ENCODE results near the gene ARHGAP8. TPM values are rescaled to one million over a fixed set of nuclear protein-coding genes. Genes with fewer than 3 reads are reported as not detected.

The ARHGAP8 gene
- polyA plus RNA-seq, 1 donor, result 16.2 TPM

DNA sequence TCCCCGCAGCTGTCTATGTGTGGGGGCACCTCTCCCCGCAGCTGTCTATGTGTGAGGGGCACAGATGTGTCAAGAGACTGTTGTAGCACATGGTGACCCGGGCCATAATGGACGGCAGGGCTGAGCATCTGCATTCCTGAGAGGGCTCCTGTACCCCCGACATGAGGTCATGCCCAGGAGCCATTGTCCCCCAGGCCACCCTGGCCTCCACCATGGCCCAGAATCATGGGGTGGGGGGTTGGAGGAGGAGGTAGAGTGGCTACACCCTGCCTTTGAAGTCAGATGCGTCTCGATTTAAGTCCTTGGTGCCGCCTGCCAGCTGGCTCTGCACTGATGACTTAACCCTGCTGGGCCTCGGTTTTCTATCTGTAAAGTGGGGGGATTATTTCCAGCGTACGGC lies 49.1 kb downstream of the ARHGAP8 start:
- no peak for DNase-seq
- Histone ChIP-seq H3K27me3 (ENCODE audit: control insufficient read depth, insufficient read depth, low read length) (no peaks in the 10 kb centered on the region), H3K4me3 (ENCODE audit: low read length) (no peak overlapping the region), H3K36me3 (ENCODE audit: control insufficient read depth, insufficient read depth, low read length) (no peaks in the 10 kb centered on the region), H3K9me3 (ENCODE audit: control insufficient read depth, low read depth, low read length) (no peaks in the 10 kb centered on the region), H3K4me1 (ENCODE audit: control insufficient read depth, insufficient read depth, low read length) (no peaks in the 10 kb centered on the region), H3K27ac (ENCODE audit: low read length) (no peak overlapping the region)
- no CpG with 5 or more reads among the region's 11 CpGs for WGBS (ENCODE audit: insufficient coverage, low lambda C conversion rate)

DNA sequence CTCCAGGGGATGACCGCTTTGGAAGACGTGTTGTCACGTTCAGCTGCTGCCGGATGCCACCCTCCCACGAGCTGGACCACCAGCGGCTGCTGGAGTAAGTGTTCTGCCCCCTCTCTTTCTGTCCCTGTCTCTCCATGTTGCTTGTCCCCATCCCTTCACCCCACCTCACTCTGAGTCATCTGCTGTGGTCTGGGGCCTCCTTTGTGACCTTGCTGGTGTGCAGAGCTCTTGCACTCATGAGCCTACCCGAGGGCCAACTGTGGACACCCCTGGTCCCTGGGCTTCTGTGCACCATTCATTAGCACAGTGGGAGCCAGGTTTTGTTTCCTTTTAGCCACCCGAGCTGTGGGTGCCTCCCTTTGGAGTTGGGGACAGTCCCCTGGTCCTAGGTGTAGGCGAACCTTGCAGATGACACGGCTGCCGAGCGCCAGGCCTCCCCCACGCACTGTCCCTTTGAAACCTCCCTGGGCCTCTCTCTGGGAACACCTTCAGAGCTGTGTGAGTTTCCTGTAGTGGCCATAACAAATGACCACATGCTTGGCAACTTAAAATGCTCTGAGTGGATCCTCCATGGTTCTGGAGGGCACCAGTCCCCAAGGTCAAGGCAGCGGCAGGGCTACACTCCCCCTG lies 49.8 kb downstream of the ARHGAP8 start:
- no peaks in the 10 kb centered on the region for H3K36me3 ChIP-seq (ENCODE audit: control insufficient read depth, insufficient read depth, low read length)
- H3K27ac ChIP-seq (ENCODE audit: low read length), result no peak overlapping the region
- H3K9me3 ChIP-seq (ENCODE audit: control insufficient read depth, low read depth, low read length), result no peaks in the 10 kb centered on the region
- no peaks in the 10 kb centered on the region for H3K27me3 ChIP-seq (ENCODE audit: control insufficient read depth, insufficient read depth, low read length)
- H3K4me1 ChIP-seq (ENCODE audit: control insufficient read depth, insufficient read depth, low read length), result no peaks in the 10 kb centered on the region
- no peak overlapping the region for H3K4me3 ChIP-seq (ENCODE audit: low read length)
- DNase-seq, result no peak
- WGBS (ENCODE audit: insufficient coverage, low lambda C conversion rate), result no CpG with 5 or more reads among the region's 14 CpGs

DNA sequence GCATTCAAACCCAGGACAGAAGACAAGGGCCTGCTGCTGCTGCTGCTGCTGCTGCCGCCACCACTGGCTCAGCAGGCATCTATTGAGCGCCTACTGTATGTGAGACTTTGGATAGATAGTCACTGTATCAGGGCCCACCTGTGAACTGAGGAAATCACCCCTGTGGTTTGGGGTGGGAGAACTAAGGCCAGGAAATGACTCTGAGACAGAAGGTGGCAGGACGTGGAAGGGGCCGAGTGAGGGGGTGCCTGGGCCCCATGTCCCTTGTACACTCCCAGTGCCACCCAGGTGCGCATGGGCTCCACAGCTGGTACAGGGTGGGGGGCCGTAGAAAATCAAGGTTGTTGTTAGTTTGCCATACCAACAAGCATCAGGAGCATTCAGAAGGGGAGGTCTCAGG lies 50.6 kb downstream of the ARHGAP8 start:
- no peak for DNase-seq
- Histone ChIP-seq H3K27me3 (ENCODE audit: control insufficient read depth, insufficient read depth, low read length) (no peaks in the 10 kb centered on the region), H3K36me3 (ENCODE audit: control insufficient read depth, insufficient read depth, low read length) (no peaks in the 10 kb centered on the region), H3K9me3 (ENCODE audit: control insufficient read depth, low read depth, low read length) (no peaks in the 10 kb centered on the region), H3K27ac (ENCODE audit: low read length) (no peak overlapping the region), H3K4me1 (ENCODE audit: control insufficient read depth, insufficient read depth, low read length) (no peaks in the 10 kb centered on the region), H3K4me3 (ENCODE audit: low read length) (no peak overlapping the region)
- no CpG with 5 or more reads among the region's 6 CpGs for WGBS (ENCODE audit: insufficient coverage, low lambda C conversion rate)

DNA sequence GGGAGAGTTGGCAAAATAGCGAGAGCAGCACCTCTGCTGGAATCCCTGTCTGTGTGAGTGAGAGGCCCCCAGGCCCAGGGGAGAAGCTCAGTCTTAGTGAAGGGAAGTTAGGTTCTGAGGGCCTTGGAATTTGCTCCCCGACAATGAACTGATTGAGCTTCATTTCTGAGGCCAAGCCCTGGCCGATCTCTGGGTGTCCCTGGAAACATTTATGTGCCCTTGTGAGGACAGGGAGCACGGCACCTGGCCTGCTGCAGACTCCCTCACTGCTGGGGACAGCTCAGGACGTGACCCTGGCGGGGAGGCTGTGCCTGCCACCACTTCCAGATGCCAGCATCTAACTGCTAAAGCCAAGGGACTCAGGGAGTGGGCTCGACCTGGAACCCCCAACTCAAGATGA lies 52.0 kb downstream of the ARHGAP8 start:
- no CpG with 5 or more reads among the region's 7 CpGs for WGBS (ENCODE audit: insufficient coverage, low lambda C conversion rate)
- Histone ChIP-seq H3K9me3 (ENCODE audit: control insufficient read depth, low read depth, low read length) (no peaks in the 10 kb centered on the region), H3K4me3 (ENCODE audit: low read length) (no peak overlapping the region), H3K27me3 (ENCODE audit: control insufficient read depth, insufficient read depth, low read length) (no peaks in the 10 kb centered on the region), H3K36me3 (ENCODE audit: control insufficient read depth, insufficient read depth, low read length) (no peaks in the 10 kb centered on the region), H3K27ac (ENCODE audit: low read length) (no peak overlapping the region), H3K4me1 (ENCODE audit: control insufficient read depth, insufficient read depth, low read length) (no peaks in the 10 kb centered on the region)
- no peak for DNase-seq

DNA sequence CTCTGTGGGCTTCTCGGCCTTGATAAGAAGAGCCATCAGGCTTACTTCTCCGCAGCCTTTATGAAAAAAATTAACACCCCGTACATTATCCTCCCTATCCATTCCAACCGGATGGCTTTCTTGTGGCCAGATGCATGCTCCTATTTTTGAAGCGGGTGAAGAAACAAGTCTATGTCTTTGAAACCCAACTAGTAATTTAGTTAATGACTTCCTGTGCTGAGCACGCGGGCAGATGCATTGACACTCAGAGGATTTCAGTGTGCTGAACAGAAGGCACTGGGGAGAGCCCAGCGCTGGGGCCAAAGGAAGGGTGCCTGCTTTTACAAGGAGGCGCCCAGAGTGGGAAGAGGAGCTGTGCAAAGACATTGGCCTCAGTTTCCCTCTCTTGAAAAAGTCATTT lies 53.3 kb downstream of the ARHGAP8 start:
- Histone ChIP-seq H3K4me3 (ENCODE audit: low read length) (no peak overlapping the region), H3K27ac (ENCODE audit: low read length) (no peak overlapping the region), H3K9me3 (ENCODE audit: control insufficient read depth, low read depth, low read length) (no peaks in the 10 kb centered on the region), H3K4me1 (ENCODE audit: control insufficient read depth, insufficient read depth, low read length) (no peaks in the 10 kb centered on the region), H3K36me3 (ENCODE audit: control insufficient read depth, insufficient read depth, low read length) (peaks cover 3% of the 10 kb centered on the region), H3K27me3 (ENCODE audit: control insufficient read depth, insufficient read depth, low read length) (no peaks in the 10 kb centered on the region)
- no peak for DNase-seq
- WGBS (ENCODE audit: insufficient coverage, low lambda C conversion rate), result 60% methylated on average over 1 of the region's 9 CpGs

GRCh38 chr22:44807232-44807631 lies 54.9 kb downstream of the ARHGAP8 start:
- no peaks in the 10 kb centered on the region for H3K9me3 ChIP-seq (ENCODE audit: control insufficient read depth, low read depth, low read length)
- 80% methylated on average over 1 of the region's 7 CpGs for WGBS (ENCODE audit: insufficient coverage, low lambda C conversion rate)
- DNase-seq, result no peak
- no peaks in the 10 kb centered on the region for H3K27me3 ChIP-seq (ENCODE audit: control insufficient read depth, insufficient read depth, low read length)
- no peak overlapping the region for H3K4me3 ChIP-seq (ENCODE audit: low read length)
- no peaks in the 10 kb centered on the region for H3K4me1 ChIP-seq (ENCODE audit: control insufficient read depth, insufficient read depth, low read length)
- H3K27ac ChIP-seq (ENCODE audit: low read length), result no peak overlapping the region
- H3K36me3 ChIP-seq (ENCODE audit: control insufficient read depth, insufficient read depth, low read length), result peaks cover 3% of the 10 kb centered on the region

DNA sequence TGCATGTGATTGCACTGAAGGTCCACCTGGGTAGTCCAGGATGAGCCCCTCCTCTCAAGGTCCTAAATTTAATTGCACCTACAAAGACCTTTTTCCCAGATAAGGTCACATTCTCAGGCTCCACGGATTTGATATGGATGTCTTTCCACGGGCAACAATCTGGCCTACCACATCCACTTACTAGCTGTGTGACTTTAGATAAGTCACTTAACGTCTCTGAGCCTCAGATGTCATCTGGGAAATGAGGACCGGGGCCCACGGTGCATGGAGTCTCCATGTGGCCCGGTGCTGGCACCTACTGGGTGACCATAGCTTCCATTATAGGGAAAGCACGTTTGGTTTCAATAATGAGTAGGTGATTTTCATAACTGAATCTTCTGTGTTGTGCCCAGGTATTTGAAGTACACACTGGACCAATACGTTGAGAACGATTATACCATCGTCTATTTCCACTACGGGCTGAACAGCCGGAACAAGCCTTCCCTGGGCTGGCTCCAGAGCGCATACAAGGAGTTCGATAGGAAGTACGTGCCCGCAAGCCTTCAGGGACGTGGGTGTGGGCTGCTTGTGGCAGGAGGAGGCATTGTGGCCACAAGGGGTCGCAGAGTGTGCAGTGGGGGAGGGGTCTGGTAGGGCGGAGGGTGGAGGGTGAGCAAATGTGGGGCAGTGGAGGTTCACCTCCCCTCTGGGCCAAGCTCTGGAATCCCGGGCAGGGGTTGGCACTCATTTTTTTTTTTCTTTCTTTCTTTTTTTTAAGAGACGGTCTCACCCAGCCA lies 55.7 kb downstream of the ARHGAP8 start:
- no CpG with 5 or more reads among the region's 21 CpGs for WGBS (ENCODE audit: insufficient coverage, low lambda C conversion rate)
- H3K27ac ChIP-seq (ENCODE audit: low read length), result no peak overlapping the region
- no peaks in the 10 kb centered on the region for H3K27me3 ChIP-seq (ENCODE audit: control insufficient read depth, insufficient read depth, low read length)
- H3K4me1 ChIP-seq (ENCODE audit: control insufficient read depth, insufficient read depth, low read length), result no peaks in the 10 kb centered on the region
- H3K9me3 ChIP-seq (ENCODE audit: control insufficient read depth, low read depth, low read length), result no peaks in the 10 kb centered on the region
- no peak for DNase-seq
- H3K36me3 ChIP-seq (ENCODE audit: control insufficient read depth, insufficient read depth, low read length), result peaks cover 3% of the 10 kb centered on the region
- no peak overlapping the region for H3K4me3 ChIP-seq (ENCODE audit: low read length)

DNA sequence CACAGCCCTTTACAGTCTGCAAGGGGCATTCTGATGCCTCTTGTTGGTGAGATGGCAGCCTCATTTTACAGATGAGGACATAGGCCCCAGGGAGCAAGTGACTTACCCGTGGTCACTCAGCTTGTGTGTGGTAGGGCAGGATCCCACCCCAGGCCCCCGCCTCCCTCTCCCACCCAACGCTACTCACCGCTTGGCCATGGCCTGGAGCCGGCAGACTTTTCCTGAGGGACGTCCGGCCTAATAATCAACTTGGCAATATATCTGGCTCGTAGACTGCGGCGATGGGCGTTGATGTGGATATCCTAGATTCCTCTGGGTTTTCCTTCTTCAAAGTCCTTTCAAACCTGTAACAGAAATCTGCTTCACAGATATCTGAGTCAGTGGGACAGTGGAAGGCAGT lies 57.1 kb downstream of the ARHGAP8 start:
- Histone ChIP-seq H3K4me3 (ENCODE audit: low read length) (no peak overlapping the region), H3K27me3 (ENCODE audit: control insufficient read depth, insufficient read depth, low read length) (no peaks in the 10 kb centered on the region), H3K27ac (ENCODE audit: low read length) (no peak overlapping the region), H3K4me1 (ENCODE audit: control insufficient read depth, insufficient read depth, low read length) (no peaks in the 10 kb centered on the region), H3K9me3 (ENCODE audit: control insufficient read depth, low read depth, low read length) (no peaks in the 10 kb centered on the region), H3K36me3 (ENCODE audit: control insufficient read depth, insufficient read depth, low read length) (peaks cover 3% of the 10 kb centered on the region)
- no peak for DNase-seq
- WGBS (ENCODE audit: insufficient coverage, low lambda C conversion rate), result no CpG with 5 or more reads among the region's 11 CpGs

- no peak for DNase-seq
Measured at GRCh38 chr22:44811141-44811540, 58.8 kb downstream of the ARHGAP8 start.

GRCh38 chr22:44813416-44813815 lies 61.0 kb downstream of the ARHGAP8 start:
- H3K9me3 ChIP-seq (ENCODE audit: control insufficient read depth, low read depth, low read length), result no peaks in the 10 kb centered on the region
- no peak overlapping the region for H3K27ac ChIP-seq (ENCODE audit: low read length)
- no peak for DNase-seq
- no peak overlapping the region for H3K4me3 ChIP-seq (ENCODE audit: low read length)
- peaks cover 3% of the 10 kb centered on the region for H3K36me3 ChIP-seq (ENCODE audit: control insufficient read depth, insufficient read depth, low read length)
- H3K27me3 ChIP-seq (ENCODE audit: control insufficient read depth, insufficient read depth, low read length), result no peaks in the 10 kb centered on the region
- WGBS (ENCODE audit: insufficient coverage, low lambda C conversion rate), result no CpG with 5 or more reads among the region's 2 CpGs
- H3K4me1 ChIP-seq (ENCODE audit: control insufficient read depth, insufficient read depth, low read length), result no peaks in the 10 kb centered on the region

More at GRCh38 chr22:44811141-44811540, 58.8 kb downstream of the ARHGAP8 start:
- Histone ChIP-seq H3K27ac (ENCODE audit: low read length) (no peak overlapping the region), H3K4me1 (ENCODE audit: control insufficient read depth, insufficient read depth, low read length) (no peaks in the 10 kb centered on the region), H3K36me3 (ENCODE audit: control insufficient read depth, insufficient read depth, low read length) (peaks cover 3% of the 10 kb centered on the region), H3K4me3 (ENCODE audit: low read length) (no peak overlapping the region), H3K9me3 (ENCODE audit: control insufficient read depth, low read depth, low read length) (no peaks in the 10 kb centered on the region), H3K27me3 (ENCODE audit: control insufficient read depth, insufficient read depth, low read length) (no peaks in the 10 kb centered on the region)
- no CpG with 5 or more reads among the region's 13 CpGs for WGBS (ENCODE audit: insufficient coverage, low lambda C conversion rate)

Measured in large intestine (tissue), 3 donors.